Small intestine (tissue), 7 donors: ENCODE results near the gene AHCYL2. TPM values are rescaled to one million over a fixed set of nuclear protein-coding genes. Genes with fewer than 3 reads are reported as not detected.
"Not testable (repeated sequence)": the region's sequence is repeated elsewhere in the genome, so short reads cannot be mapped to it uniquely, and the experiment has no call there.

Experiments used
- DNase-seq, 2 donors: peaks; one replicate each; pipeline versions ENCODE4 v3.0.0 to v3.0.0-alpha.2; 2013
- FAIRE-seq: peaks from 2 replicates; lab custom pipeline; 2012; peaks lifted over from hg19 to GRCh38; lab: Jason Lieb, UNC
- H3K27ac ChIP-seq, 3 donors: one replicate each; pipeline ENCODE4 v1.5.1; 2013; ENCODE audit warnings: low read length in 2 of 3, mild to moderate bottlenecking in 2 of 3, control low read depth in 1 of 3, inconsistent platforms in 1 of 3, low read depth in 1 of 3, moderate library complexity in 1 of 3
- H3K27me3 ChIP-seq, 3 donors: one replicate each; pipeline ENCODE4 v1.6.1; 2013; ENCODE audit warnings: low read length in 3 of 3, inconsistent platforms in 1 of 3; ENCODE audit not compliant: control insufficient read depth in 3 of 3, insufficient read depth in 3 of 3
- H3K36me3 ChIP-seq, 3 donors: one replicate each; pipeline ENCODE4 v1.6.1; 2013; ENCODE audit warnings: low read length in 3 of 3, inconsistent platforms in 1 of 3, low read depth in 1 of 3, mild to moderate bottlenecking in 1 of 3, moderate library complexity in 1 of 3; ENCODE audit not compliant: control insufficient read depth in 3 of 3, insufficient read depth in 2 of 3
- H3K4me1 ChIP-seq, 3 donors: one replicate each; pipeline ENCODE4 v1.6.1; 2013; ENCODE audit warnings: low read length in 2 of 3, inconsistent platforms in 1 of 3, low read depth in 1 of 3, mild to moderate bottlenecking in 1 of 3, moderate library complexity in 1 of 3; ENCODE audit not compliant: control insufficient read depth in 3 of 3, insufficient read depth in 2 of 3
- H3K4me3 ChIP-seq, 3 donors: one replicate each; pipeline ENCODE4 v1.5.1; 2013; ENCODE audit warnings: low read length in 3 of 3, control low read depth in 1 of 3, inconsistent platforms in 1 of 3, low read depth in 1 of 3, mild to moderate bottlenecking in 1 of 3, moderate library complexity in 1 of 3
- H3K9me3 ChIP-seq, 2 donors: one replicate each; pipeline ENCODE4 v1.6.1; 2013; ENCODE audit warnings: low read depth in 1 of 2, low read length in 1 of 2; ENCODE audit not compliant: control insufficient read depth in 2 of 2, insufficient read depth in 1 of 2
- WGBS, 3 donors: extraction: QIAGEN DNeasy Blood & Tissue Kit; methylation state at CpG; one replicate each; pipeline ENCODE4 v1.1.7; 2013; 5-methylcytosine and 5-hydroxymethylcytosine counted together
- polyA plus RNA-seq, 4 donors: library from polyadenylated mRNA; stranded (reverse) in 3 of 4; unstranded in 1 of 4; fragments of 200-250 nt in 3 of 4; fragments of 120-200 nt in 1 of 4; gene quantifications; one replicate each; pipeline versions ENCODE4 v1.2.1 to v1.2.3, GENCODE V29; 2013
- donor health status: healthy with polysubstance abuse.
- donor health status: control.
- donor health status: control.
- donor health status: Bipolar disorder and iron deficiency.
- donor health status: healthy.

The AHCYL2 gene
- polyA plus RNA-seq, 4 donors: 18.2 to 25.4 (median 22.3) TPM

DNA sequence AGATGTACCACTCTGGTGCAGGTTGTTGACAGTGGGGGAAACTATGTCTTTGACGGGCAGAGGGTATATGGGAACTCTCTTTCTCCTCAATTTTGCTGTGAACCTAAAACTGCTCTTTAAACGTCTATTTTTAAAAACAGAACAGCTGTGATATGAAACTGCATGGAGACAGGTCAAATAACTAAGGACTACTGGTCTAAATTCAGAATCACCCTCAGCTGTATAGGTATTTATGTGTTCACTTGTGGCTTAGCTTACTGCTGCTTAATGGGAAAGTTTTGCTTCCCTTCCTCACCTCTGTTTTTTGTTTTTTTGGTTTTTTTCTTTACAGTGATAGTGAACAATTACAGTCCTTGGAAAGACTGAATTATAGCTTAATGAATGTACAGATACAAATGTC is 122.5 kb downstream of the AHCYL2 start:
- 69 to 86% (median 86%) methylated on average over 2 of the region's 2 CpGs for WGBS, 3 donors
- Histone ChIP-seq H3K36me3 (no peaks in the 10 kb centered on the region), H3K4me1 (peaks cover 0 to 8% (median 0%) of the 10 kb centered on the region in 3 donors), H3K4me3 (no peak overlapping the region), H3K27me3 (no peaks in the 10 kb centered on the region), H3K27ac (no peak overlapping the region), H3K9me3 (no peaks in the 10 kb centered on the region)
- DNase-seq: no peak
- FAIRE-seq: no peak

DNA sequence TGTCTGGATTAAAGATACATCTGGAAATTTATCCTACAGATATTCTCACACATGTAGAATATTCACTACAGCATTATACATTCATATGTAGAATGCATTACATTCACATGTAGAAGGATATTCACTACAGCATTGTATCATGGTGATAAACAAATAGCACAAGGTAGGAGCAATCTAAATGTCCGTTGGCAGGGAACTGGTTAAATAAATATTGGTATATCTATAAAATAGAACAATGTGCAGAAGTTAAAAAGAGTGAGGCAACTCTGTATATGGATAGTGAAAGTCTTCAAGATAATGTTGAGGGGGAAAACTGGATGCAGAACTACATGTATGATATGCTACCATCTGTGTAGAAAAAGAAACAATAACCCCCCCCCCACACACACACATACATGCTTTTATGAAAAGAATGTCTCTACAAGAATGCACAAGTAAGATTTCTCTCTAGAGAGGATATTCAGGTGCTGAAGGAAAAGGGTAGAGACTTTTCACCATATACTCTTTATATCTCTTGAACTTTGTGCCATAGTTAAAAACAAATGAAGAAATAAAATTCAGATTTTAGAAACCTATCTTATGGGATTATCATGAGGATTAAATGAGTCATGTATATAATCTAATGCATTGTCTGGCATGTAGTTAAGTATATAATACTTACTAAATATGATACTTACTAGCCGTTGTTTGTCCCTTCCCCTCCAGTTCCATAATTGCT is 123.4 kb downstream of the AHCYL2 start:
- no peak overlapping the region for H3K27ac ChIP-seq
- WGBS, 3 donors: 44 to 72% (median 53%) methylated on average over 2 of the region's 2 CpGs
- H3K27me3 ChIP-seq: no peaks in the 10 kb centered on the region
- H3K36me3 ChIP-seq: no peaks in the 10 kb centered on the region
- FAIRE-seq (no peak), DNase-seq (no peak)
- no peaks in the 10 kb centered on the region for H3K9me3 ChIP-seq
- H3K4me3 ChIP-seq: no peak overlapping the region
- H3K4me1 ChIP-seq: peaks cover 0 to 2% (median 0%) of the 10 kb centered on the region in 3 donors

DNA sequence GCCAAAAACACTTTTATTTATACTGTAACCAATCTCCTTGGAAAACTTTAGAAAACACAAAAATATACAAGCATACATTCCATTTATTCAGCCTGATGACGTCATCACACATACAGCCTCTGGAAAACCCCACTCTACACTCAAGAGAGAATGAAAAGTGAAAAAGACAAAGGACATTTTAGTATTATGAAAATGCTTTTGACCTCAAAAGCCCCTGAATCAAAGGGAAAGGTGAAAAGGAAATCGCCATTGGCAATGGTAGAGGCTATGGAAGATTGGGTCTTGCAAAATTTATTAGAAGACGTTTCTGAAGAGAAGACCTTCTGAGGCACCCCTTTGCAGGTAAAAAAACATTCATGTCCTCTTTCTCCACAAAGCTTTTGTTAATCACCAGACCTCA is 126.5 kb downstream of the AHCYL2 start:
- no peak for DNase-seq
- Histone ChIP-seq H3K27me3 (no peaks in the 10 kb centered on the region), H3K4me3 (no peak overlapping the region), H3K4me1 (no peaks in the 10 kb centered on the region), H3K27ac (no peak overlapping the region), H3K36me3 (no peaks in the 10 kb centered on the region), H3K9me3 (no peaks in the 10 kb centered on the region)
- FAIRE-seq: no peak
- 63 to 81% (median 78%) methylated on average over 3 of the region's 3 CpGs for WGBS, 3 donors

DNA sequence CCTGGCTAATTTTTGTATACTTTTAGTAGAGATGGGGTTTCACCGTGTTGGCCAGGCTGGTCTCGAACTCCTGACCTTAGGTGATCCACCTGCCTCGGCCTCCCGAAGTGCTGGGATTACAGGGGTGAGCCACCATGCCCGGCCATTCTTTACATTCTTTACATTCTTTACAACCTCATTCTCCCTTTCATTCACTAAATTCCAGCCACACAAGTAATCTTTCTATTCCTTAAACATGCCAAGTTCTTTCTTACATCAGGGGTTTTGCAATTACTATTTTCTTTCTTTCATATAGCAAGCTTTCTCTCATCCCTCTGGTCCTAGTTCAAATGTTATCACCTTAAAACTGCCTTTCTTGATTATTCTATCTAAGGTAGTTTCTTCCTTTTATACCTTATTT is 128.3 kb downstream of the AHCYL2 start:
- not testable (repeated sequence) for FAIRE-seq, H3K9me3 ChIP-seq, H3K4me1 ChIP-seq, H3K27ac ChIP-seq, H3K36me3 ChIP-seq, H3K27me3 ChIP-seq, DNase-seq, H3K4me3 ChIP-seq
- WGBS, 3 donors: 92 to 96% (median 95%) methylated on average over 5 of the region's 5 CpGs

GRCh38 chr7:129354428-129355157 is 129.8 kb downstream of the AHCYL2 start:
- H3K27ac ChIP-seq: no peak overlapping the region
- H3K4me3 ChIP-seq: no peak overlapping the region
- H3K36me3 ChIP-seq: no peaks in the 10 kb centered on the region
- no peaks in the 10 kb centered on the region for H3K9me3 ChIP-seq
- FAIRE-seq (no peak), DNase-seq (no peak)
- H3K4me1 ChIP-seq: peaks cover 0 to 2% (median 0%) of the 10 kb centered on the region in 3 donors
- no peaks in the 10 kb centered on the region for H3K27me3 ChIP-seq
- 70 to 80% (median 73%) methylated on average over 5 of the region's 5 CpGs for WGBS, 3 donors

GRCh38 chr7:129356176-129356575 is 131.3 kb downstream of the AHCYL2 start:
- Histone ChIP-seq H3K27ac (no peak overlapping the region), H3K4me3 (no peak overlapping the region), H3K9me3 (no peaks in the 10 kb centered on the region), H3K36me3 (no peaks in the 10 kb centered on the region), H3K27me3 (no peaks in the 10 kb centered on the region), H3K4me1 (peaks cover 0 to 2% (median 0%) of the 10 kb centered on the region in 3 donors)
- FAIRE-seq: no peak
- no peak for DNase-seq

DNA sequence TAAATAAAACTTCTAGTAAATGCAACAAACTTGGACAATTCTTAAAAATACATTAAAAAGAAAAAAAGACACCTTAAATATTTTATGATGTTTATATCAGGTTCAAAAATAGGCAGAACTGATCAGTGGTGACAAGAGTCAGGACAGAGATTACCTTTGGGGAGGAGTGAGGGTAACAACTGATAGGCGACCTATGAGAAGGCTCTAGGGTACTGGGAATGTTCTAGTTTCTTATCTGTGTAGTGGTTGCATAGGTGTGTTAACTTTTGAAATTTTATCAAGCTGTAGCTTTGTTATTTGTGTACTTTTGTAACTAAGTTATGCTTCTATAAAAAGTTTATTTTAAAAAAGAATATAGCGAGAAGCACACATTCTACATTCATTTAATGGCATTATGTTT is 134.3 kb downstream of the AHCYL2 start:
- Histone ChIP-seq H3K27ac (peak overlapping the region in 1 of 3 donors; percentile 30), H3K4me3 (no peak overlapping the region), H3K36me3 (no peaks in the 10 kb centered on the region), H3K4me1 (peaks cover 0 to 11% (median 2%) of the 10 kb centered on the region in 3 donors), H3K27me3 (no peaks in the 10 kb centered on the region), H3K9me3 (no peaks in the 10 kb centered on the region)
- WGBS, 3 donors: 61 to 79% (median 62%) methylated on average over 2 of the region's 2 CpGs
- FAIRE-seq (no peak), DNase-seq (no peak)

DNA sequence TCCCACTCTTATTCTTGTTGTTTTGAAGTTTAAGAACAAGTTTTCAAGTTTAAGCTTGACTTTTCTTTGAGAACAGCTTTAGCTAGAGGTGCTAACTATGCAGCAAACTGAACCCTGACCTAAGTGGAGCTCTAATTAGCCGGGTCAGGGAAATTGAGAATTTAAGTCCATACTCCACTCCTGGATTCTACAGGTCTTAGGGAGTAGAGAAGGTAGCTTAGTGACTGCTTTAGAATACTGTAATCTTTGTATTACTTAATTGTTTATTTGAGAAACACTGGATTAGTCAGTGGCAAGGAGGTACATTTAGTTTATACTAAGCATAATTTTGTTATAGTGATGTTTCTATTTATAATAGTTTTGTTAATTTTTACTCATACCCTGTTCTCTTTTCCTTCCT is 134.8 kb downstream of the AHCYL2 start:
- WGBS, 3 donors: 21 to 67% (median 47%) methylated on average over 1 of the region's 1 CpG
- Histone ChIP-seq H3K36me3 (no peaks in the 10 kb centered on the region), H3K27me3 (no peaks in the 10 kb centered on the region), H3K27ac (peak overlapping the region in 1 of 3 donors; percentile 30), H3K4me1 (peaks cover 0 to 11% (median 2%) of the 10 kb centered on the region in 3 donors), H3K9me3 (no peaks in the 10 kb centered on the region), H3K4me3 (no peak overlapping the region)
- peak; percentile 45 to 74 for DNase-seq
- no peak for FAIRE-seq
